Liver (tissue), 9 donors: ENCODE results near the gene TMEM41A. TPM values are rescaled to one million over a fixed set of nuclear protein-coding genes. Genes with fewer than 3 reads are reported as not detected.

ENCODE experiments used
- DNase-seq: peaks from one replicate; pipeline ENCODE4 v3.0.0-alpha.2; 2017; ENCODE audit warnings: low spot score
- H3K27ac ChIP-seq, 2 donors: one replicate each; pipeline ENCODE4 v1.7.0; 2013; ENCODE audit warnings: inconsistent platforms in 2 of 2, low read length in 2 of 2, control low read depth in 1 of 2, low read depth in 1 of 2, mild to moderate bottlenecking in 1 of 2
- H3K27me3 ChIP-seq, 4 donors: one replicate each; pipeline versions ENCODE4 v1.6.1 to v1.7.0; 2013; ENCODE audit warnings: low read length in 3 of 4, inconsistent platforms in 1 of 4, mild to moderate bottlenecking in 1 of 4, moderate library complexity in 1 of 4; ENCODE audit not compliant: control insufficient read depth in 4 of 4, insufficient read depth in 4 of 4
- H3K36me3 ChIP-seq, 4 donors: one replicate each; pipeline versions ENCODE4 v1.6.1 to v1.7.0; 2013; ENCODE audit warnings: low read length in 3 of 4, mild to moderate bottlenecking in 3 of 4, low read depth in 1 of 4, moderate library complexity in 1 of 4; ENCODE audit not compliant: control insufficient read depth in 4 of 4, insufficient read depth in 3 of 4
- H3K4me1 ChIP-seq, 4 donors: one replicate each; pipeline versions ENCODE4 v1.6.1 to v1.7.0; 2013; ENCODE audit warnings: low read length in 3 of 4, mild to moderate bottlenecking in 3 of 4, moderate library complexity in 1 of 4; ENCODE audit not compliant: control insufficient read depth in 4 of 4, insufficient read depth in 4 of 4
- H3K4me3 ChIP-seq, 3 donors: one replicate each; pipeline versions ENCODE4 v1.6.1 to v1.7.0; 2013; ENCODE audit warnings: low read length in 3 of 3, control low read depth in 1 of 3, low read depth in 1 of 3, mild to moderate bottlenecking in 1 of 3
- H3K9ac ChIP-seq, 2 donors: one replicate each; pipeline ENCODE4 v1.7.0; 2013; ENCODE audit warnings: low read length in 2 of 2, mild to moderate bottlenecking in 2 of 2, moderate library complexity in 2 of 2, control low read depth in 1 of 2, low read depth in 1 of 2
- H3K9me3 ChIP-seq, 4 donors: one replicate each; pipeline versions ENCODE4 v1.6.1 to v1.7.0; 2013; ENCODE audit warnings: low read length in 3 of 4; ENCODE audit not compliant: control insufficient read depth in 4 of 4
- EGR1 ChIP-seq, 2 donors: IDR thresholded peaks; 2 replicates each; pipeline ENCODE4 v1.6.1; 2016 to 2018; ENCODE audit warnings: antibody characterized with exemption in 2 of 2, low read depth in 2 of 2
- FOXA1 ChIP-seq: IDR thresholded peaks from 2 replicates; pipeline ENCODE4 v1.6.1; 2016; ENCODE audit warnings: antibody characterized with exemption
- GABPA ChIP-seq, 2 donors: IDR thresholded peaks in 1 of 2; conservative IDR thresholded peaks in 1 of 2; 2 replicates each; pipeline ENCODE4 v1.6.1; 2016; ENCODE audit warnings: antibody characterized with exemption in 2 of 2, mild to moderate bottlenecking in 1 of 2, moderate library complexity in 1 of 2
- HNF4G ChIP-seq: IDR thresholded peaks from 2 replicates; pipeline ENCODE4 v1.6.1; 2016; ENCODE audit warnings: antibody characterized with exemption
- JUND ChIP-seq, 2 donors: IDR thresholded peaks; 2 replicates each; pipeline ENCODE4 v1.6.1; 2016; ENCODE audit warnings: antibody characterized with exemption in 2 of 2
- NR2F2 ChIP-seq: IDR thresholded peaks from 2 replicates; pipeline ENCODE4 v1.6.1; 2016; ENCODE audit warnings: antibody characterized with exemption
- RAD21 ChIP-seq, 2 donors: IDR thresholded peaks; 2 replicates each; pipeline ENCODE4 v1.6.1; 2016; ENCODE audit warnings: antibody characterized with exemption in 2 of 2, mild to moderate bottlenecking in 2 of 2
- REST ChIP-seq: IDR thresholded peaks from 2 replicates; pipeline ENCODE4 v1.6.1; 2016; ENCODE audit warnings: antibody characterized with exemption, mild to moderate bottlenecking
- RXRA ChIP-seq, 2 donors: IDR thresholded peaks; 2 replicates each; pipeline ENCODE4 v1.6.1; 2017 to 2018; ENCODE audit warnings: antibody characterized with exemption in 2 of 2, mild to moderate bottlenecking in 1 of 2
- SP1 ChIP-seq: IDR thresholded peaks from 2 replicates; pipeline ENCODE4 v1.6.1; 2018; ENCODE audit warnings: antibody characterized with exemption, mild to moderate bottlenecking
- TAF1 ChIP-seq: conservative IDR thresholded peaks from 2 replicates; pipeline ENCODE4 v1.6.1; 2016; ENCODE audit warnings: antibody characterized with exemption, mild to moderate bottlenecking
- YY1 ChIP-seq: IDR thresholded peaks from 2 replicates; pipeline ENCODE4 v1.6.1; 2016; ENCODE audit warnings: antibody characterized with exemption, mild to moderate bottlenecking
- ZBTB33 ChIP-seq: IDR thresholded peaks from 2 replicates; pipeline ENCODE4 v1.6.1; 2016; ENCODE audit warnings: antibody characterized with exemption
- WGBS: extraction: QIAGEN DNeasy Blood & Tissue Kit; methylation state at CpG from one replicate; pipeline ENCODE4 v1.1.7; 2013; 5-methylcytosine and 5-hydroxymethylcytosine counted together
- polyA plus RNA-seq, 2 donors: library from polyadenylated mRNA; stranded (reverse) in 1 of 2; unstranded in 1 of 2; fragments of 200-250 nt in 1 of 2; fragments of >200 nt in 1 of 2; fragmentation: Nextera tagmentation in 1 of 2; extraction: Ambion mirVana in 1 of 2; gene quantifications; one replicate each; pipeline versions ENCODE4 v1.2.1 to v1.2.3, GENCODE V29; 2013 to 2015
- total RNA-seq, 2 donors: library from RNA; depleted of rRNA; stranded (reverse); fragments of >200 nt; gene quantifications; one replicate each; pipeline ENCODE4 v1.2.3, GENCODE V29; 2014
- TF ChIP-seq, protein P1 (sequence below): IDR thresholded peaks from 2 replicates; pipeline ENCODE4 v1.6.1; 2016; ENCODE audit warnings: antibody characterized with exemption
- TF ChIP-seq, protein P2 (sequence below): fragments of 150-350 bp; IDR thresholded peaks from 2 replicates; pipeline ENCODE4 v1.5.1; 2017; ENCODE audit warnings: improper control_type of control experiment, low read depth, low read length; ENCODE audit not compliant: missing input control
- TF ChIP-seq, protein P3 (sequence below): IDR thresholded peaks from 2 replicates; pipeline ENCODE4 v1.6.1; 2016; ENCODE audit warnings: antibody characterized with exemption
- donor health status: healthy.
- donor health status: healthy.
- donor health status: healthy.
- donor health status: healthy.
- donor health status: healthy.

The TMEM41A gene
- total and polyA plus RNA-seq, 4 donors = 9.5 to 19.6 (median 12.9) TPM

DNA sequence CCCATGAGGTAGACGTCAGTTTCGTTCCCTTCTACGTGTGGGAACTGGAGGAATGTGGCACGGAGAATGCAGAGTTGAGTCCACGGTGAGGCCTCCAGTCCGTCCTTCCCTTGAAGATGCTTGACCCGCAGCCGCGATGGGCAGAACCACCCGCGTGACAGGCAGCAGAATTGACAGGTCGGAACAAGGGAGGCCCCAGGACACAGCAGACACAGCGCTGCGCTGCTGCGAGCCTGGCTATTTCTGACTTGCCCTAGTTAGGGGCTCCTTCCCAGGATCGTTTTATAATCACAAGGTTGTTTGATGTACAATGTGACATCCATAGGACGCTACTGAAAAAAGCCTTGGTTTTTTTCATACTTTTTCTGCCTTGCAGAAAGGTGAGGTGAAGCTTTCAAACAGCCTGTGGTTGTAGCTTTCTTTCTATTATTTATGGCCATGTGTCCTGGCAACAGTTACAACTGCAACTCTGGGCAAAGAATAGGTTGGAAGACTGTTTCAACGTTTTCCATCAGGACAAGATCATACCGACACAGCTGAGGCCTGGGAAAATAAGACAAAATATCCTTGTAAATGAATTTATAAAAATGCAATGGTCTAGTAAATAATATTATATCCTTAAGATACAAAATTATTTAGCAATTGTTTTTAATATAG, 9.6 kb upstream of the TMEM41A start:
- Histone ChIP-seq H3K9me3 (no peaks in the 10 kb centered on the region), H3K4me3 (no peak overlapping the region), H3K36me3 (no peaks in the 10 kb centered on the region), H3K9ac (no peak overlapping the region), H3K27ac (no peak overlapping the region), H3K27me3 (no peaks in the 10 kb centered on the region), H3K4me1 (peaks cover 0 to 10% (median 4%) of the 10 kb centered on the region in 4 donors)
- 87% methylated on average over 19 of the region's 19 CpGs for WGBS
- TF ChIP-seq JUND (IDR thresholded peaks at IDR 0.05) = no peak
- no peak for TF ChIP-seq GABPA (IDR thresholded peaks at IDR 0.05 in 1 of 2, conservative IDR thresholded peaks at IDR 0.05 in 1 of 2)
- TF ChIP-seq, protein P1, sequence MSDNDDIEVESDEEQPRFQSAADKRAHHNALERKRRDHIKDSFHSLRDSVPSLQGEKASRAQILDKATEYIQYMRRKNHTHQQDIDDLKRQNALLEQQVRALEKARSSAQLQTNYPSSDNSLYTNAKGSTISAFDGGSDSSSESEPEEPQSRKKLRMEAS = no peak
- no peak for TF ChIP-seq RXRA (IDR thresholded peaks at IDR 0.05)
- TF ChIP-seq HNF4G = no peak
- TF ChIP-seq, protein P2, sequence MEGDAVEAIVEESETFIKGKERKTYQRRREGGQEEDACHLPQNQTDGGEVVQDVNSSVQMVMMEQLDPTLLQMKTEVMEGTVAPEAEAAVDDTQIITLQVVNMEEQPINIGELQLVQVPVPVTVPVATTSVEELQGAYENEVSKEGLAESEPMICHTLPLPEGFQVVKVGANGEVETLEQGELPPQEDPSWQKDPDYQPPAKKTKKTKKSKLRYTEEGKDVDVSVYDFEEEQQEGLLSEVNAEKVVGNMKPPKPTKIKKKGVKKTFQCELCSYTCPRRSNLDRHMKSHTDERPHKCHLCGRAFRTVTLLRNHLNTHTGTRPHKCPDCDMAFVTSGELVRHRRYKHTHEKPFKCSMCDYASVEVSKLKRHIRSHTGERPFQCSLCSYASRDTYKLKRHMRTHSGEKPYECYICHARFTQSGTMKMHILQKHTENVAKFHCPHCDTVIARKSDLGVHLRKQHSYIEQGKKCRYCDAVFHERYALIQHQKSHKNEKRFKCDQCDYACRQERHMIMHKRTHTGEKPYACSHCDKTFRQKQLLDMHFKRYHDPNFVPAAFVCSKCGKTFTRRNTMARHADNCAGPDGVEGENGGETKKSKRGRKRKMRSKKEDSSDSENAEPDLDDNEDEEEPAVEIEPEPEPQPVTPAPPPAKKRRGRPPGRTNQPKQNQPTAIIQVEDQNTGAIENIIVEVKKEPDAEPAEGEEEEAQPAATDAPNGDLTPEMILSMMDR = no peak
- no peak for TF ChIP-seq ZBTB33
- TF ChIP-seq TAF1 = no peak
- no peak for TF ChIP-seq SP1
- TF ChIP-seq RAD21 (IDR thresholded peaks at IDR 0.05) = no peak
- TF ChIP-seq YY1 = no peak
- TF ChIP-seq EGR1 (IDR thresholded peaks at IDR 0.05; ENCODE audit: low read depth in 2 of 2) = no peak
- no peak for TF ChIP-seq FOXA1
- no peak for TF ChIP-seq NR2F2
- TF ChIP-seq, protein P3, sequence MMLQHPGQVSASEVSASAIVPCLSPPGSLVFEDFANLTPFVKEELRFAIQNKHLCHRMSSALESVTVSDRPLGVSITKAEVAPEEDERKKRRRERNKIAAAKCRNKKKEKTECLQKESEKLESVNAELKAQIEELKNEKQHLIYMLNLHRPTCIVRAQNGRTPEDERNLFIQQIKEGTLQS = no peak
- no peak for TF ChIP-seq REST
- DNase-seq = no peak
